K562 (cell line): Measurements from ENCODE around the gene B3GALT4. TPM values are rescaled to one million over a fixed set of nuclear protein-coding genes. Genes with fewer than 3 reads are reported as not detected.

Source experiments
- ATF7 ChIP-seq: fragments of 450-650 bp; IDR thresholded peaks from 2 replicates; pipeline ENCODE4 v1.7.1; 2014; ENCODE audit warnings: mild to moderate bottlenecking, moderate library complexity
- CEBPG ChIP-seq, 3 experiments: fragments of 200-800 bp in 1 of 3; sonication (Bioruptor generic) in 1 of 3; sonication (generic) in 1 of 3; formaldehyde crosslinking in 1 of 3; IDR thresholded peaks in 2 of 3; conservative IDR thresholded peaks in 1 of 3; 2 replicates each; pipeline versions ENCODE4 v1.6.1 to v1.8.0; 2016 to 2022; ENCODE audit warnings: missing compliant biosample characterization in 2 of 3, missing genetic modification characterization in 2 of 3, mild to moderate bottlenecking in 1 of 3, missing genetic modification reagents in 1 of 3
- CHD2 ChIP-seq: IDR thresholded peaks from 2 replicates; pipeline ENCODE4 v1.6.1; 2011; ENCODE audit warnings: low read depth, low read length
- EGR1 ChIP-seq: fragments of 450-650 bp; conservative IDR thresholded peaks from 2 replicates; pipeline ENCODE4 v1.6.1; 2017; ENCODE audit warnings: mild to moderate bottlenecking
- MECOM ChIP-seq: fragments of 250-450 bp; sonication (Bioruptor Pico); IDR thresholded peaks from 2 replicates; pipeline ENCODE4 v1.8.0; 2022; ENCODE audit warnings: inconsistent platforms
- NFATC3 ChIP-seq: fragments of 450-650 bp; IDR thresholded peaks from 2 replicates; pipeline ENCODE4 v1.6.1; 2017; ENCODE audit warnings: mild to moderate bottlenecking
- NR2C2 ChIP-seq, 2 experiments: fragments of 200-800 bp in 1 of 2; sonication (Bioruptor generic) in 1 of 2; sonication (generic) in 1 of 2; formaldehyde crosslinking in 1 of 2; IDR thresholded peaks; 2 replicates each; pipeline versions ENCODE4 v1.6.1 to v1.8.0; 2016 to 2022; ENCODE audit warnings: mild to moderate bottlenecking in 1 of 2, missing compliant biosample characterization in 1 of 2, missing genetic modification characterization in 1 of 2, missing genetic modification reagents in 1 of 2
- POLR2A ChIP-seq: fragments of 450-650 bp; conservative IDR thresholded peaks from 2 replicates; pipeline ENCODE4 v1.6.1; 2016
- RERE ChIP-seq: sonication (generic); formaldehyde crosslinking; IDR thresholded peaks from 2 replicates; pipeline ENCODE4 v1.8.0; 2023; ENCODE audit warnings: missing genetic modification reagents, mild to moderate bottlenecking, borderline replicate concordance
- SMAD4 ChIP-seq: fragments of 250-450 bp; sonication (Bioruptor Pico); conservative IDR thresholded peaks from 2 replicates; pipeline ENCODE4 v1.8.0; 2021; ENCODE audit warnings: inconsistent platforms, mild to moderate bottlenecking, moderate library complexity
- SMARCA4 ChIP-seq: fragments of 450-650 bp; IDR thresholded peaks from 2 replicates; pipeline ENCODE4 v1.6.1; 2016
- STAG1 ChIP-seq: sonication (generic); formaldehyde crosslinking; IDR thresholded peaks from 2 replicates; pipeline ENCODE4 v1.5.0; 2020; ENCODE audit warnings: missing genetic modification reagents, borderline replicate concordance
- TFAP4 ChIP-seq: sonication (generic); formaldehyde crosslinking; IDR thresholded peaks from 2 replicates; pipeline ENCODE4 v1.8.0; 2022; ENCODE audit warnings: missing genetic modification reagents, mild to moderate bottlenecking, moderate library complexity, borderline replicate concordance
- UBTF ChIP-seq, 2 experiments: IDR thresholded peaks; 2 replicates each; pipeline ENCODE4 v1.6.1; 2012; ENCODE audit warnings: improper control_type of control experiment in 2 of 2, low read depth in 2 of 2, low read length in 2 of 2, borderline replicate concordance in 1 of 2
- ZBTB9 ChIP-seq: fragments of 450-650 bp; formaldehyde crosslinking; IDR thresholded peaks from 2 replicates; pipeline ENCODE4 v1.4.0; 2020; ENCODE audit warnings: mild to moderate bottlenecking, moderate library complexity
- ZNF431 ChIP-seq: sonication (generic); formaldehyde crosslinking; IDR thresholded peaks from 2 replicates; pipeline ENCODE4 v1.8.0; 2022; ENCODE audit warnings: mild to moderate bottlenecking, missing genetic modification reagents
- polyA plus RNA-seq, 8 experiments: library from polyadenylated mRNA; depleted of rRNA in 4 of 8; stranded (reverse) in 5 of 8; unstranded in 3 of 8; fragments of >200 nt; fragmentation: Nextera tagmentation in 2 of 8; fragmentation: Illumina TruSeq in 1 of 8; extraction: Ambion mirVana in 2 of 8; extraction: Trizol in 1 of 8; gene quantifications; 2 replicates each; pipeline versions ENCODE4 v1.2.1 to v1.2.3, GENCODE V29; 2011 to 2014; ENCODE audit warnings: inconsistent platforms in 1 of 8, missing spikeins in 1 of 8
- total RNA-seq, 7 experiments: library from RNA; depleted of rRNA in 6 of 7; stranded (reverse); fragments of >200 nt in 6 of 7; fragmentation: Illumina TruSeq in 2 of 7; extraction: Trizol in 2 of 7; gene quantifications; 2 replicates each; pipeline versions ENCODE4 v1.2.1 to v1.2.3, GENCODE V29; 2011 to 2021; ENCODE audit warnings: low replicate concordance in 1 of 7

Gene B3GALT4
- total and polyA plus RNA-seq, 9 of the 15 experiments (the other 6 are each of a cell fraction or from before 2014, with no cell fraction given): 0.11 to 1.3 (median 0.53) TPM; not detected in 1

GRCh38 chr6:33297956-33298772, 21.2 kb downstream of the B3GALT4 start (continued):
- TF ChIP-seq RERE (0 out of 2 replicates have a peak, but pooled peaks have one; percentile 47), ZBTB9 (CRISPR knock-in tag) (0 out of 2 replicates have a peak, but pooled peaks have one; percentile 33), CHD2 (peak; percentile 33; the same call in 1 of the 2 replicates), EGR1 (peak; percentile 83), NFATC3 (no peak), SMARCA4 (peak; percentile 35; the same call in 1 of the 2 replicates), ZNF431 (CRISPR knock-in tag) (no peak), UBTF (IDR thresholded peaks at IDR 0.05; ENCODE audit: borderline replicate concordance in 1 of 2, low read depth in 2 of 2, low read length in 2 of 2) (no peak), NR2C2 (CRISPR knock-in tag; IDR thresholded peaks at IDR 0.05) (no peak; the same call in 1 of the 2 replicates), NR2C2 (tag; IDR thresholded peaks at IDR 0.05) (no peak), TFAP4 (CRISPR knock-in tag) (0 out of 2 replicates have a peak, but pooled peaks have one; percentile 10), SMAD4 (CRISPR knock-in tag) (peak; percentile 33), ATF7 (0 out of 2 replicates have a peak, but pooled peaks have one; percentile 17), CEBPG (CRISPR knock-in tag; IDR thresholded peaks at IDR 0.05) (no peak), CEBPG (tag; conservative IDR thresholded peaks at IDR 0.05 in 1 of 2, IDR thresholded peaks at IDR 0.05 in 1 of 2) (no peak), MECOM (CRISPR knock-in tag) (peak; percentile 58; the same call in 1 of the 2 replicates), STAG1 (CRISPR knock-in tag) (no peak), POLR2A (peak; percentile 79)
